K562 (cell line): Measurements from ENCODE around the gene GSDME.

ENCODE experiments used
- ELF4 ChIP-seq: fragments of 450-650 bp; formaldehyde crosslinking; IDR thresholded peaks from 2 replicates; pipeline ENCODE4 v1.4.0; 2022; ENCODE audit warnings: missing genetic modification characterization
- LARP7 ChIP-seq: fragments of 450-650 bp; IDR thresholded peaks from 2 replicates; pipeline ENCODE4 v1.6.1; 2016
- ZBTB1 ChIP-seq: sonication (generic); formaldehyde crosslinking; IDR thresholded peaks from 2 replicates; pipeline ENCODE4 v1.8.1; 2023; ENCODE audit warnings: missing genetic modification reagents, low read depth, mild to moderate bottlenecking, borderline replicate concordance
- ZNF140 ChIP-seq: fragments of 250-450 bp; sonication (Bioruptor Pico); IDR thresholded peaks from 2 replicates; pipeline ENCODE4 v1.8.0; 2021; ENCODE audit warnings: moderate library complexity, mild to moderate bottlenecking, inconsistent platforms

- TF ChIP-seq ZNF140 (CRISPR knock-in tag) = no peak
- TF ChIP-seq ELF4 (CRISPR knock-in tag) = peak; percentile 95
- TF ChIP-seq ZBTB1 (CRISPR knock-in tag) = no peak
- TF ChIP-seq LARP7 = peak; percentile 97
Measured at GRCh38 chr7:24793982-24794648, 36.9 kb upstream of the GSDME start.
